HEK293T (cell line): Measurements from ENCODE around the gene EXOC6B.

Experiments used
- CTCF ChIA-PET: fragments of 350-600 bp; formaldehyde crosslinking; extraction: SDS; loops from one replicate; lab custom pipeline; 2021; ENCODE audit warnings: antibody characterized with exemption, inconsistent platforms; lab: Yijun Ruan, JAX
- POLR2A ChIA-PET: fragments of 350-600 bp; formaldehyde crosslinking; extraction: SDS; loops from one replicate; lab custom pipeline; 2020; ENCODE audit warnings: antibody characterized with exemption, inconsistent platforms; lab: Yijun Ruan, JAX
- DNase-seq: peaks from one replicate; pipeline ENCODE4 v3.0.0; 2012; ENCODE audit warnings: mixed read lengths; ENCODE audit errors: extremely low spot score
- ARNT ChIP-seq: fragments of 450-650 bp; IDR thresholded peaks from 2 replicates; pipeline ENCODE4 v1.6.1; 2017; ENCODE audit warnings: mild to moderate bottlenecking
- BHLHE40 ChIP-seq: fragments of 450-650 bp; IDR thresholded peaks from 2 replicates; pipeline ENCODE4 v1.6.1; 2016; ENCODE audit warnings: mild to moderate bottlenecking, moderate library complexity, borderline replicate concordance
- CTBP1 ChIP-seq: fragments of 450-650 bp; IDR thresholded peaks from 2 replicates; pipeline ENCODE4 v1.6.1; 2016; ENCODE audit warnings: borderline replicate concordance
- ELF4 ChIP-seq: fragments of 450-650 bp; IDR thresholded peaks from 2 replicates; pipeline ENCODE4 v1.6.1; 2017; ENCODE audit warnings: antibody characterized with exemption
- FOXA1 ChIP-seq: fragments of 450-650 bp; IDR thresholded peaks from 2 replicates; pipeline ENCODE4 v1.6.1; 2016; ENCODE audit warnings: mild to moderate bottlenecking
- FOXK2 ChIP-seq: fragments of 450-650 bp; IDR thresholded peaks from 2 replicates; pipeline ENCODE4 v1.6.1; 2016; ENCODE audit warnings: mild to moderate bottlenecking
- FOXM1 ChIP-seq: fragments of 450-650 bp; IDR thresholded peaks from 2 replicates; pipeline ENCODE4 v1.6.1; 2017; ENCODE audit warnings: mild to moderate bottlenecking, borderline replicate concordance
- HDGF ChIP-seq: fragments of 450-650 bp; IDR thresholded peaks from 2 replicates; pipeline ENCODE4 v1.6.1; 2017; ENCODE audit warnings: antibody characterized with exemption, borderline replicate concordance
- L3MBTL2 ChIP-seq: fragments of 450-650 bp; conservative IDR thresholded peaks from 2 replicates; pipeline ENCODE4 v1.6.1; 2016; ENCODE audit warnings: mild to moderate bottlenecking
- LEF1 ChIP-seq: fragments of 450-650 bp; IDR thresholded peaks from 2 replicates; pipeline ENCODE4 v1.6.1; 2017; ENCODE audit warnings: mild to moderate bottlenecking, borderline replicate concordance
- NFRKB ChIP-seq: fragments of 450-650 bp; IDR thresholded peaks from 2 replicates; pipeline ENCODE4 v1.6.1; 2016; ENCODE audit warnings: mild to moderate bottlenecking, moderate library complexity
- SP1 ChIP-seq: fragments of 450-650 bp; IDR thresholded peaks from 2 replicates; pipeline ENCODE4 v1.6.1; 2017
- SUZ12 ChIP-seq: fragments of 450-650 bp; IDR thresholded peaks from 2 replicates; pipeline ENCODE4 v1.6.1; 2016; ENCODE audit warnings: mild to moderate bottlenecking
- TARDBP ChIP-seq: fragments of 450-650 bp; IDR thresholded peaks from 2 replicates; pipeline ENCODE4 v1.6.1; 2016
- ZNF384 ChIP-seq: fragments of 450-650 bp; IDR thresholded peaks from 2 replicates; pipeline ENCODE4 v1.6.1; 2016
- TF ChIP-seq, protein P1 (sequence below): fragments of 450-650 bp; IDR thresholded peaks from 2 replicates; pipeline ENCODE4 v1.6.1; 2016

The EXOC6B gene

GRCh38 chr2:72165792-72166191 is 660.0 kb downstream of the EXOC6B start:
- TF ChIP-seq CTBP1 (no peak), ELF4 (no peak)
- ChIA-PET POLR2A (no interaction called here), CTCF (no interaction called here)
- no peak for DNase-seq

DNA sequence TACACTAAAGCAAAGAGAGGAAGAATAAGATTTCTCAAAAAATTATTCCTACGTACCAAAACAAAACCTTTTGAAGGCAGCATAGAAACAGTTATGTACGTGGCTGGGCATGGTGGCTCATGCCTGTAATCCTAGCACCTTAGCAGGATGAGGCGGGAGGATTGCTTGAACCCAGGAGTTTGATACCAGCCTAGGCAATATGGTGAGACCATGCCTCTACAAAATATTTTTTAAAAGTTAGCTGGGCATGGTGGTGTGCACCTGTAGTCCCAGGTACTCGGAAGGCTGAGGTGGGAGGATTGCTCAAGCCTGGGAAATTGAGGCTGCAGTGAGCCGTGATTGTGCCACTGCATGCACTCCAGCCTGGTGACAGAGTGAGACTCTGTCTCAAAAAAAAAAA is 663.3 kb downstream of the EXOC6B start:
- TF ChIP-seq ARNT (no peak), FOXK2 (no peak)
- POLR2A ChIA-PET = no interaction called here
- no peak for DNase-seq
- CTCF ChIA-PET = no interaction called here

DNA sequence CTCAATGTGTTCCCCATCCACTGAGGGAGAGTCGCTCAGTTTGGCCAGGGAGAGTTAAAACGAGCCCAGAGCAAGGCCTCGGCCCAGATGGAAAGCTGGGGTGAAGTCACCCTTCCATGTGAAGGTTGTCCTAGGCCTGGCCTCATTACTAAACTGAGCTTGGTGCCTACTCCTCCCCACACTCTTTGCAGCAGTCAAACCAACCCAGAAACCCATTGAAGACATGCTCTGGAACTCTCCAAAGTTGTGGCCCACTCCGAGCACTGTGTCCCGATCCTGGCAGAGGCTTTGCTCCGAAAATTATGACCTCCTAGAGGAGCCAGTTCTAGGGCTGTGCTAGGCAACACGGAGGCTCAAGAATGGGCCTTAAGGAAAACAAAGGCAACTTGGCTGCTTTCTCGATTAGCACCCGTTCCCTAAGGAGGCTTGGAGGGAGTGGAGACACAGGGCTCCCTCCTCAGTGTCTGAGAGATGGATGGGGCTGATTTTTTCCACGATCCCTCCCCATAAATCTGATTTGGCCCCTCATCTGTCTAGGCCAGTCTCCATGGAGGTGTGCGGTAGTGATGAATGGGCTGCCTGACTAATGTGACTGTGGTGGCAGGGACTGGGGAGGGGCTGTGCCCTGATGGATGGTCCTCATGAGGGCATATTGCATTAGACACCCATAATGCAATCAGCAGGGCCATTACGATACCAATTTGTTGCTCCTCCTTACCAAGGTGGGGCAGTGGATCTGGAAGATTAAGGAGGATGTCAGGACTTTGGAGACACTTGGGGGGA is 666.4 kb downstream of the EXOC6B start:
- TF ChIP-seq NFRKB (no peak), BHLHE40 (no peak), LEF1 (no peak), TARDBP (no peak), ZNF384 (no peak), SUZ12 (no peak), FOXA1 (no peak), SP1 (no peak), ARNT (no peak), HDGF (no peak), CTBP1 (no peak)
- TF ChIP-seq, protein P1, sequence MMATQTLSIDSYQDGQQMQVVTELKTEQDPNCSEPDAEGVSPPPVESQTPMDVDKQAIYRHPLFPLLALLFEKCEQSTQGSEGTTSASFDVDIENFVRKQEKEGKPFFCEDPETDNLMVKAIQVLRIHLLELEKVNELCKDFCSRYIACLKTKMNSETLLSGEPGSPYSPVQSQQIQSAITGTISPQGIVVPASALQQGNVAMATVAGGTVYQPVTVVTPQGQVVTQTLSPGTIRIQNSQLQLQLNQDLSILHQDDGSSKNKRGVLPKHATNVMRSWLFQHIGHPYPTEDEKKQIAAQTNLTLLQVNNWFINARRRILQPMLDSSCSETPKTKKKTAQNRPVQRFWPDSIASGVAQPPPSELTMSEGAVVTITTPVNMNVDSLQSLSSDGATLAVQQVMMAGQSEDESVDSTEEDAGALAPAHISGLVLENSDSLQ = no peak
- CTCF ChIA-PET = no interaction called here
- no peak for DNase-seq
- POLR2A ChIA-PET = no interaction called here

DNA sequence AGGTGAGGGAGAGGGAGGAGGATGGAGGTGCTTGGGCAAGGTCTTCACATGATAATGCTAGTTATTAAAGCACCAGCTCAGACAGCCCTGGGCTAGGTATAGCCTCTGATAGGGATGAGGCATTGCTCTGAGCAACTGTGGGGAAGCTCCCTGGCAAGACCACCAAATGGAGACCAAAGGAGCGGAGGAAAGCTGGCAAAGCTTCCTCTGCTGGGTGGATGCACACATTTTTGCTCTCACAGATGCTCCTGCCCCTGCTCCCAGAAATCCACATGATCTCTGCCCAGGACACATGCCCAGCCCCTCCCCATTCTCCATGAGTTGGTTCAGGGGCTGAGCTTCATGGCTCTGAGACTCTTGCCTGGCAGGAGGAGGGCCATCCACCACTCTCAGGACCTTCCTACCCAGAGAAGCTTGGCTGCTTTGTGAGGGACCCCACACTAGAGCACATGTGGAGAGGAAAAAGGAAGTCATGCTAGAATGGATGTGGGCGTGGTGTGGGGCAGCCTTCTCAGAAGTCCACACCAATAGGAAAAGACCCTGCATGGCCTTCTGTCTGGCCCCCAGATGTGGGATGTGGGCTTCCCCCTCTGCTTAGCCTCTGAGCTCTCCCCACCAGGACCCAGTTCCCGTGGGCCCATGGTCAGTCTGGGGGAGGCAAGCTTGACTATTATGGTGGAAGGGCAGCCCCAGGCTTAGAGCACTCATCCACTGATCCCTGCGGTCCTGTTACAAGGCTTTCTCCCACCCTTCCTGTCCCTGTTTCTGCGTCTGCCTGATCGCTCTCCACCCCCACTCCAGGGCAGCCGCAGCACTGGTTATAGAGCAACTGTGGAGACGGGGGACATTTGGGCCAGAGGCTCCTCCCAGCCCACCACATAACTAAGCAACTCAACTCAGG is 667.7 kb downstream of the EXOC6B start:
- POLR2A ChIA-PET = no interaction called here
- no peak for DNase-seq
- TF ChIP-seq NFRKB = no peak
- TF ChIP-seq SP1 = no peak
- TF ChIP-seq CTBP1 = no peak
- TF ChIP-seq FOXM1 = no peak
- no peak for TF ChIP-seq TARDBP
- no peak for TF ChIP-seq ARNT
- TF ChIP-seq SUZ12 = no peak
- TF ChIP-seq LEF1 = no peak
- TF ChIP-seq FOXK2 = no peak
- no peak for TF ChIP-seq ZNF384
- TF ChIP-seq, protein P1 = no peak
- TF ChIP-seq ELF4 = no peak
- TF ChIP-seq FOXA1 = no peak
- no peak for TF ChIP-seq L3MBTL2
- TF ChIP-seq BHLHE40 = no peak
- no peak for TF ChIP-seq HDGF
- CTCF ChIA-PET = no interaction called here

DNA sequence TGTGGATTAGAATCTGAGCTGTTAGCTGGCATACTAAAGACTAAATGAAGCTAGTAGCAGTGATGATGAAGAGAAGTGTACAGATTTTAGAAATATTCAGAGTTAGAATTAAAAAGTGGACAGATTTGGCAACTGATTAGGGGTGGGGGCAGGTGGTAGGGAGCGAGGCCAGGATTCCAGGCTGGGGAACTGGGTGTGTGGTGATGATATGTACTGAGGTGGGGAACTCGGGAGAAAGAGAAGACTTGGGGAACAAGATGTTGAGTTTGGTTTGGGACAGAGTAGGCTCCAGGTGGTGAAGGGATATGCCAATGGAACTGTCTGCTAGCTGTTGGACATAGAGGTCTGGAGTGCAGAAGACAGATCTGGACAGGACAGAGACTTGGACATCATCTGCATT is 669.0 kb downstream of the EXOC6B start:
- TF ChIP-seq SUZ12 (no peak), NFRKB (no peak), FOXA1 (no peak), TARDBP (no peak), ELF4 (no peak), CTBP1 (no peak), FOXK2 (no peak), L3MBTL2 (no peak), SP1 (no peak), HDGF (no peak)
- TF ChIP-seq, protein P1 = no peak
- ChIA-PET CTCF (interaction anchor here (1.0 kb wide), 1 partner anchor 233 kb away, joined by 3 read pairs; no protein-coding TSS in a partner anchor), POLR2A (no interaction called here)
- DNase-seq = no peak

GRCh38 chr2:72155737-72156136 is 670.1 kb downstream of the EXOC6B start:
- DNase-seq = no peak
- TF ChIP-seq FOXK2 = no peak
- no peak for TF ChIP-seq CTBP1
- TF ChIP-seq ARNT = no peak
- POLR2A ChIA-PET = no interaction called here
- CTCF ChIA-PET = interaction anchor here (1.0 kb wide), 1 partner anchor 232 kb away, joined by 3 read pairs; no protein-coding TSS in a partner anchor

DNA sequence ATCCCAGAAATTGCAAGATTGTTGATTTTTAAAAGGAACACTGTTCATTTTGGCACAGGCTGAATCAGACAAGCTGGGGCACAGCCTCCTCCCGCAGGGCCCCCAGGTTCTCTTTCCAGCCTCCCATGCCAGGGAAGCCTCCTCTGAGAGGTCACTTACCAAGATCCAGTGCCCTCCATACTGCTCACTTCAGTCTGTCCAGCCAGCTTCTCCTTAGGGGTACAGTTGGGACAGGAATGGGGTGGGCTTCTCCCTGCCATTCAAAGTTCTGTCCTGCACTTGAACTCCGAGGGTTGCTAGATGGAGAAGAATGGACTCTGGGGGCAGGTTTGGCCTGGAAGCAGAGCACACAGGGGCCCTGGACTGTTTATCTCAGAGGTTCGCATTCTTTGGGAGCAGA is 670.7 kb downstream of the EXOC6B start:
- DNase-seq = no peak
- TF ChIP-seq, protein P1 = no peak
- TF ChIP-seq BHLHE40 (no peak), FOXK2 (no peak), ARNT (no peak)
- CTCF ChIA-PET = interaction anchor here (0.8 kb wide), 1 partner anchor 171 kb away, joined by 3 read pairs; no protein-coding TSS in a partner anchor
- POLR2A ChIA-PET = no interaction called here
